K562 (cell line): ENCODE measurements around the gene SLX4IP. TPM values are rescaled to one million over a fixed set of nuclear protein-coding genes. Genes with fewer than 3 reads are reported as not detected.

ENCODE experiments used
- ELK3 ChIP-seq: fragments of 450-650 bp; formaldehyde crosslinking; IDR thresholded peaks from 2 replicates; pipeline ENCODE4 v1.4.0; 2020; ENCODE audit warnings: mild to moderate bottlenecking
- ILF3 ChIP-seq: fragments of 450-650 bp; IDR thresholded peaks from 2 replicates; pipeline ENCODE4 v1.6.1; 2018; ENCODE audit warnings: antibody characterized with exemption, mild to moderate bottlenecking, moderate library complexity, borderline replicate concordance
- ZBTB40 ChIP-seq, 2 experiments: fragments of 450-650 bp in 1 of 2; sonication (generic) in 1 of 2; formaldehyde crosslinking in 1 of 2; IDR thresholded peaks; 2 replicates each; pipeline versions ENCODE4 v1.7.1 to v1.9.0; 2016 to 2022; ENCODE audit warnings: inconsistent platforms in 1 of 2, mild to moderate bottlenecking in 1 of 2, missing genetic modification reagents in 1 of 2
- polyA plus RNA-seq, 8 experiments: library from polyadenylated mRNA; depleted of rRNA in 4 of 8; stranded (reverse) in 5 of 8; unstranded in 3 of 8; fragments of >200 nt; fragmentation: Nextera tagmentation in 2 of 8; fragmentation: Illumina TruSeq in 1 of 8; extraction: Ambion mirVana in 2 of 8; extraction: Trizol in 1 of 8; gene quantifications; 2 replicates each; pipeline versions ENCODE4 v1.2.1 to v1.2.3, GENCODE V29; 2011 to 2014; ENCODE audit warnings: inconsistent platforms in 1 of 8, missing spikeins in 1 of 8
- total RNA-seq, 7 experiments: library from RNA; depleted of rRNA in 6 of 7; stranded (reverse); fragments of >200 nt in 6 of 7; fragmentation: Illumina TruSeq in 2 of 7; extraction: Trizol in 2 of 7; gene quantifications; 2 replicates each; pipeline versions ENCODE4 v1.2.1 to v1.2.3, GENCODE V29; 2011 to 2021; ENCODE audit warnings: low replicate concordance in 1 of 7

SLX4IP gene
- total and polyA plus RNA-seq, 9 of the 15 experiments (the other 6 are each of a cell fraction or from before 2014, with no cell fraction given): 1.5 to 5.9 (median 3.5) TPM

- no peak for TF ChIP-seq ZBTB40 (IDR thresholded peaks at IDR 0.05)
- TF ChIP-seq ZBTB40 (CRISPR knock-in tag; IDR thresholded peaks at IDR 0.05): no peak
- no peak for TF ChIP-seq ELK3 (CRISPR knock-in tag)
- no peak for TF ChIP-seq ILF3
These were observed 240.3 kb downstream of the SLX4IP start (continued) for GRCh38 chr20:10675450-10675848.
